ENCODE results near the gene HBP1.
"Not testable (repeated sequence)": the region's sequence is repeated elsewhere in the genome, so short reads cannot be mapped to it uniquely, and the experiment has no call there.

Gene HBP1

GRCh38 chr7:107155726-107156125 is 13.1 kb upstream of the HBP1 start:
- not testable (repeated sequence) for DNase-seq

GRCh38 chr7:107157091-107157490 is 11.7 kb upstream of the HBP1 start:
- DNase-seq = no peak

DNA sequence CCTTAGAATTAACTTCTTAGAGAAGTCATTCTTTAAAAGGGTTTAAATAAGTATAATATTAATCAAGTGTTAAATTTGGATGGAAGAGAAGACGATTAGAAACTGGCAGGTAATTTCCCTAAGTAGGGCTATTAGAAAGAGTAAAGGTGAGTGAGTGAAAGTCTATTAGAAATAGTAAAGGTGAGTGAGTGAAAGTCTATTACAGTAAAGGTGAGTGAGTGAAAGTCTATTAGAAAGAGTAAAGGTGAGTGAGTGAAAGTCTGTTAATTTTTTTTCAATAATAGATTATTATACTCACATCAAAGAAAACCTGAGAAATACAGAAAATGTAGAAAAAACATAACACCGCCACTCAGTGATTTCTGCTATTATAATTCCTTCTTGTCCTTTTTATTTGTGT is 10.8 kb upstream of the HBP1 start:
- DNase-seq = no peak

GRCh38 chr7:107160389-107160788 is 8.4 kb upstream of the HBP1 start:
- DNase-seq = no peak

DNA sequence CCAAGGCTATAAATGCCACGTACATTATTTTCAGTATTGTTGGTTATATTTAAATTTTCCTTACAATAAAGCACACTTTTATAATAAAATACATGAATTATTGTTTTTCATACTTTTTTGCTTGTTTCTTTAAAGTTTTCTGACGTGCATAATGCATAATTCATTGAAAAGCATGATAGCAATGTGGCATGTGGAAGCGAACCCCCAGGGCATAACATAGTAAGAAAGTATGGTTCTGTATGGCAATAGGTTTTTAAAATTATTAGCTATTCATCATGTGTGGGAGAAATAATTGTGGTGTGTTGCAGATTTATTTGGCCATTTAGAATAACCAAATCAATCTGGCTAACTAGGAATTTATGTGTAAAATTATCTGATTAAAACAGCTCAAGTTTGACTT is 7.4 kb upstream of the HBP1 start:
- no peak for DNase-seq

GRCh38 chr7:107162475-107162874 is 6.3 kb upstream of the HBP1 start:
- no peak for DNase-seq

DNA sequence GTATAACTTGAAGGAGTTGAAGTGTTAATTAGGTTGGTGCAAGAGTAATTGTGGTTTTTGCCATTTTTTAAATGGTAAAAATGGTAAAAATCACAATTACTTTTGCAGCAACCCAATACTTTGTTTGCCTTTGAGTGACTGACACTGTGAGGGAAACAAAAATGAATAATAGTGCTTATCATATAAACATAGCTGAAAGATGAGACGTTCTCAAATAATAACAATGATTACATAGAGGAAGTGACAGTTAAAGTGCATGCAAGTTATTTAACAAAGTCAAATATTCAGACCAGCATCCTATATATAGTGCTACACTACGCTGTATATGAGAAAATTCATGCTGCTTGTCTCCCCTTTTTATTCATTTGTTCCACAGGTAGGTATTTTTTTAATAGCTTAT is 4.7 kb upstream of the HBP1 start:
- DNase-seq = no peak

- DNase-seq = no peak
Measured at GRCh38 chr7:107165341-107165740, 3.5 kb upstream of the HBP1 start.

DNA sequence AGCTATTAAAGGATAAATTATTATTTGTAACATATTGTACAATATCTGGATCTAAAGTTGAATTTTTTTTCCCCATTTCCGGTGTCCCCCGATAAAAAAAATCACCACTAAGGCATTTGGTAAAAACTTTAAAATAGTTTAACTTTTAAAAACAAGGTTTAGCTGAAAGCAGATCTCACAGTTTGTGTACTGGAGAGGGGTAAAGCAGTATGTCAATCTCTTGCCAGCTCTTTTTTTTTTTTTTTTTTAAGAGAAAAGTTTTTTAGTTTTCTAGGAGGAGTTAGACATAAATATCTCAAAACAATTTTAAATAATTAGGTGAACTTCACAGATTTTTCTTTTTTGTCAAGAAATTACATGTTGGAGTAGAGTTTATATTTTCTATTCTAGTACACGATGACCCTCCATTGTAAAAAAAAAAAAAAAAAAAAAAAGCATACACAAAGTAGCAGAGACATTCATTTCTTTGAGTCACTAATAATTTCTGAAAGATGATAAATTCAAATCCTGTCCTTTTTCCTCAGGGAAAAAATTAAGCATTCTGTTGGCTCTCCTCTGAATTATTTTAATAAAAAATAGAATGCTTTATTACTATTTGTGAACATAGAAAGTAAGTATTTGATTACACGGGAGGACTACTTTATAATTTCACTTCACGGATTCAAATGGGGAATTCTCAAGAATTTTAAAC is 1.9 kb upstream of the HBP1 start:
- DNase-seq = no peak

DNA sequence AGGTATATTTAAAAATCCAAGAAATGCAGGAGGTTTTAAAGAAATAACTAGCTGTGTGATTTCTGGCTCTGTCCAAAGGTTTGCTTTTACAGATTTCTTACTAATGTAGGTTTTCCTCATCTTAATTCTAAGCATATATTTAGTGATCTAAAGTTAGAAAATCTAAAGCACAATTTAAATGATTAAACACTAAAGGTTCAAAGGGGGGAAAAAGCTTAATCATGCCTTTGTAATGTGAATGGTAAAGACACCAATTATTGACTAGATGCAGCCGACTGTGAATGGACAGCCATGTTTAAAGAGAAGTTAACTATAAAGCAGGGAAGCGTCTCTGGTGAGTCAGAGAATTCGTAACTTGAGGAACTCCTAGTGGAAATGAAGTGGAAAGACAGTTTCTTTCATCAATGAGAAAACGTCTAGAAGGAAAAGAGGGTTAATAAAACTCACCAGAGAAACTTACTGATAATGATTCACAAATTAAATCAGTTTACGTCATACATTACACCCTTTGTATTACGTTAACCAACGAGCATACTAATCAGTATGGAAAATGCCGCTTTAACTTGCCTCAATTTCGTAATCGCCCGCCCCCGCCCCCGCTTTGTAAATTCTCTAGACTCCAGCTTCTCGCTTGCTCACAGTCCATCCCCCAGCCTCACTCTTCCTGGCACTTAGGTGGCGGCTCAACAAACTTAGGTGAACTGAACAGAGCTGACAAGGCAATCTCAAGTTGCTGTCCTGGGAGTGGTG is 1.1 kb upstream of the HBP1 start:
- peak; percentile 77 for DNase-seq

- DNase-seq = peak; percentile 91
Measured at GRCh38 chr7:107169120-107170050, 582 bp downstream of the HBP1 start.

- no peak for DNase-seq
Measured at GRCh38 chr7:107170051-107170915, 1.5 kb downstream of the HBP1 start.

DNA sequence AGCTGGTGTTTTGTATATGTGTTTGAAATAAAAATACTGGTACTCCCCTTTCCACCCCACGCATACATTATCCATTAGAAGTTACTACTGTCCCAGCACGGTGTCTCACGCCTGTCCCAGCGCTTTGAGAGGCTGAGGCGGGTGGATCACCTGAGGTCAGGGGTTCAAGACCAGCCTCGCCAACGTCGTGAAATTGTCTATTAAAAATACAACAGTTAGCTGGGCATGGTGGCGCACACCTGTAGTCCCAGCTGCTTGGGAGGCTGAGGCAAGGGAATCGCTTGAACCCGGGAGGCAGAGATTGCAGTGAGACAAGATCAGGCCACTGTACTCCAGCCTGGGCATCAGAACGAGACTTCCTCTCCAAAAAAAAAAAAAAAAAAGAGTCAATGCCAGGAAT is 2.7 kb downstream of the HBP1 start:
- no peak for DNase-seq

DNA sequence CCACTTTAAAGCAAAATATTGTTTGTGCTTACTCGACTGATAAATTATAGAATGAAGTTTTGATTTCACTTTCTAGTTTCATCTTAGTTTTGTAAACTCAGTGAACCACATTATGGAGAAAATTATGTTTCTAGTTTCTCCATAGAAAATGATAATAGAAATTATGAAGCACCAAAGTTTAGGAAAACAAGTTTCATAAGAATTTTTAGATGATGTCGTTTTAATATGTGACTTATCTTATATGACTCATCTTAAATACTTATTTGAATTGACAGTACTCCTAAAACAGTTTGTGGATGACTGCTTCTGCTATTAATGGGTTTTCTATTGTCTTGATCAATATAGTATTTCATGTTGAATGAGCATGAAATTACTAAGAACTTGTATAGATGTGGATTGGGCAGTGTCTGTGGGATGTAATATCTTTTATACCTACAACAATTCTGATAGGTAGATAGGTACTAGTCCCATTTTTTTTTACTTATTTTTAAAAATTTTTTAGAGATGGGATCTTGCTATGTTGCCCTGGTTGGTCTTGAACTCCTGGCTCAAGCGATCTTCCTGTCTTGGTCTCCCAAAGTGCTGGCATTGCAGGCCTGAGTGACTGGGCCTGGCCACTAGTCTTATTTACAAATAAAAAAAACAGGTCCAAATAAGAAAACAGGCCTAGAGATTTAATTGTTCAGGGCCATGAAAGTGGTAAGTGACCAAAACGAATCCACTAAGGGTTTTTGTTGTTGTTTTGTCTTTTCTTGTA is 3.7 kb downstream of the HBP1 start:
- no peak for DNase-seq

DNA sequence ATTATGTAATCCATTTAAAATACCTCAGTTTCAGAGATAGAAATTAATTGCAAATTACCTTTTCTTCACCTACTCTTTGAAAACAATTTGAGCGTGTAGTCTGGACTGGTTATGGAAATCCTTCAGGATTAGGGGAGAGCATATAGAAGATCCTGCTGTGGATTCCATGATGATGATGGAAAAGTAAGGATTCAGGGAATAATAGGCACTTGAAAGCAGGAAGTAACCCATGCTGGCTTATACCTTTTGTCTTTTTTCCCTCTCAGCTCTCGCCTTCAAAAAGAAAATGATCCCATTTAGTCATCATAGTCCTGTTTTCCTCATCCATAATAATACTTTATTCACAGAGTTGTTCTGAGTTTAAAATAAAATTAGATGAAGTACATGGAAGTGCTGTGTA is 4.4 kb downstream of the HBP1 start:
- no peak for DNase-seq

GRCh38 chr7:107173691-107174406 is 5.0 kb downstream of the HBP1 start:
- no peak for DNase-seq

DNA sequence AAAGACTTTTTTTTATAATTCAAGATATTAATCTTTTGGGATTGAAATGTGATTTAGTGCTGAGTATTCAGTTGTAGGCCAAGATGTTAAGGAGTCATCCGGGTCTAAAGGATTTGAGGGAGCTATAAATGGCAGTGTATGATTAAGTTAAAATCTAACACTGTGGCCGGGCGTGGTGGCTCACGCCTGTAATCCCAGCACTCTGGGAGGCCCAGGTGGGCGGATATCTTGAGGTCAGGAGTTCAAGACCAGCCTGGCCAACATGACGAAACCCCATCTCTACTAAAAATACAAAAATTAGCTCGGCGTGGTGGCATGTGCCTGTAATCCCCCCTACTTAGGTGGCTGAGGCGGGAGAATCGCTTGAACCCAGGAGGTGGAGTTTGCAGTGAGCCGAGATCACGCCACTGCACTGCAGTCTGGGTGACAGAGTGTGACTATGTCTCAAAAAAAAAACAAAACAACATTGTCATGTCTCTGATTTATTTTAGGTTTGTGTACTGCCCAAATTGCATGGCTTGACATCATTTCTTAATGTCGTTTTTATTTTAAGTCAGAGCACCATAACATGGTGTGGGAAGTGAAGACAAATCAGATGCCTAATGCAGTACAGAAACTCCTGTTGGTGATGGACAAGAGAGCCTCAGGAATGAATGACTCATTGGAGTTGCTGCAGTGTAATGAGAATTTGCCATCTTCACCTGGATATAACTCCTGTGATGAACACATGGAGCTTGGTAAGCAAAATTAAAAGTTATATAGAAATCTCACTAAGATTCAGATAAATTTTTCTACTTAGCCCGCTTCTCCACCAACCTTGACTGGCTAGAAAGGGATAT is 10.7 kb downstream of the HBP1 start:
- no peak for DNase-seq

DNA sequence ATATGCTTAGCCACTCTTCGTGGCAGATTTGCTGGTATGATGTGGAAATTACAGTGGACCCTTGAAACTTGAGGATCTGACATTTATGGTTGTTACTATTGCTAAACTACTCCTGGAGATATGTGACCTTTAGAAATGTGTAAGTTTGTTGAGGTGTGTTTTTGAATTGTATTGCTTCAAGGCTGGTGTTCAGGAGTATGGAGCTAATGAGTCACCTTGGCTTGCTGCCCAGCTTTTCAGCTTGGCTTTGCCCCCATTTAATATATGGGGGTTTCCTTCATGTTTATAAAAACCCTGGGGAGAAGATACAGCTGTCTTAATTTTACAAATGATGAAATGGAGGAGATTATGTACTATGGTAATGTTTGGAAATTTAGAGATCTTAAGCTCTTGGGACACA is 11.6 kb downstream of the HBP1 start:
- peak; percentile 20 for DNase-seq

DNA sequence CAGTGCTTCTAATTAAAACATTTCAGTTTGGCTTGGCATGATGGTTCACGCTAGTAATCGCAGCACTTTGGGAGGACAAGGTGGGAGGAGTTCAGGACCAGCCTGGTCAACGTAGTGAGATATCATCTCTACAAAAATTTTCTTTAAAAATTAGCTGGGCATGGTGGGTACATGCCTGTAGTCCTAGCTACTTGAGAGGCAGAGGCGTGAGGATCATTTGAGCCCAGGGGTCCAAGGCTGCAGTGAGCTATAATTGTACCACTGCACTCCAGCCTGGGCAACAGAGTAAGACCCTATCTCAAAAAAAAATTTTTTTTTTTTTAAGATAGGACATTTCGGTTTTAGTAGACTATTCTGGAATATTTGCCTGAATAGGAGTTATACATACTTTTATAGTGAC is 12.4 kb downstream of the HBP1 start:
- DNase-seq = no peak

DNA sequence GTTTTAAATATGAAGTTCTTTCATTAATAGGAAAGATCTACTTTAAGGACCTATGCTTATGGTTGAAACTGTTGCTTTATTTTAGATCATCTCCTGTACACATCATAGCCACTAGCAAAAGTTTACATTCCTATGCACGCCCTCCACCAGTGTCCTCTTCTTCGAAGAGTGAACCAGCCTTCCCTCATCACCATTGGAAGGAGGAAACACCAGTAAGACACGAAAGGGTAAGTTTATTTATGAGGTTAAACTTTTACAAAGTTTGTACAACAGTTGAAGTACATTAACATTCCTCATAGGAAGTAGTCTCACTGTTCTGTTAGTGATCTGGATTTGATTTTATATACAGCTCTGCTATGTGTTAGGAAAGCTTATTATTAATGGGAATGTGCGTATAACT is 16.9 kb downstream of the HBP1 start:
- DNase-seq = no peak
